Caco-2 (cell line): ENCODE data around the gene GALNTL6. TPM values are rescaled to one million over a fixed set of nuclear protein-coding genes. Genes with fewer than 3 reads are reported as not detected.

Experiments used
- BruUV-seq: library from RNA; stranded (reverse); fragments of 400-500 nt; replicated peaks from 2 replicates; lab custom pipeline; 2021; lab: Mats Ljungman, UMichigan
- CTCF ChIA-PET: fragments of 300-600 bp; sonication (Branson Sonifier 250); formaldehyde crosslinking; loops from one replicate; lab custom pipeline; 2022; ENCODE audit warnings: antibody characterized with exemption; lab: Charles Lee
- POLR2A ChIA-PET: fragments of 300-600 bp; sonication (Branson Sonifier 250); formaldehyde crosslinking; loops from one replicate; lab custom pipeline; 2022; ENCODE audit warnings: antibody characterized with exemption; lab: Charles Lee
- DNase-seq, 2 experiments: peaks; one replicate each; pipeline versions ENCODE4 v3.0.0 to v3.0.0-alpha.2; 2020 to 2022
- H3K27me3 ChIP-seq: replicated peaks from 2 replicates; pipeline ENCODE4 v1.6.0; 2011; ENCODE audit warnings: low read length; ENCODE audit not compliant: control insufficient read depth, insufficient read depth
- H3K36me3 ChIP-seq: 2 replicates; pipeline ENCODE4 v1.5.1; 2011; ENCODE audit warnings: low read length; ENCODE audit not compliant: control insufficient read depth, insufficient read depth
- H3K4me1 ChIP-seq: fragments of 250-450 bp; sonication (Bioruptor Pico); 2 replicates; pipeline ENCODE4 v1.5.1; 2020; ENCODE audit warnings: mild to moderate bottlenecking
- H3K4me3 ChIP-seq: 2 replicates; pipeline ENCODE4 v1.5.1; 2011; ENCODE audit warnings: low read depth, mild to moderate bottlenecking, control low read depth, low read length
- H3K9me3 ChIP-seq: fragments of 250-450 bp; sonication (Bioruptor Pico); 2 replicates; pipeline ENCODE4 v1.5.1; 2020; ENCODE audit warnings: mild to moderate bottlenecking, moderate library complexity
- H3K27ac Mint-ChIP-seq: one replicate; pipeline ENCODE4 v1.8.0; 2022; ENCODE audit warnings: mixed read lengths; ENCODE audit not compliant: unreplicated experiment
- H3K27me3 Mint-ChIP-seq: one replicate; pipeline ENCODE4 v1.8.0; 2022; ENCODE audit warnings: mixed read lengths; ENCODE audit not compliant: insufficient read depth, unreplicated experiment
- H3K36me3 Mint-ChIP-seq: one replicate; pipeline ENCODE4 v1.8.0; 2022; ENCODE audit warnings: mild to moderate bottlenecking, mixed read lengths; ENCODE audit not compliant: insufficient read depth, unreplicated experiment
- H3K4me1 Mint-ChIP-seq: one replicate; pipeline ENCODE4 v1.8.0; 2022; ENCODE audit warnings: low read depth, mixed read lengths; ENCODE audit not compliant: unreplicated experiment
- H3K4me3 Mint-ChIP-seq: one replicate; pipeline ENCODE4 v1.8.0; 2022; ENCODE audit warnings: mild to moderate bottlenecking, moderate library complexity, mixed read lengths; ENCODE audit not compliant: unreplicated experiment
- H3K9me3 Mint-ChIP-seq: one replicate; pipeline ENCODE4 v1.8.0; 2022; ENCODE audit warnings: mixed read lengths; ENCODE audit not compliant: unreplicated experiment
- CTCF ChIP-seq, 2 experiments: fragments of 200-600 bp in 1 of 2; IDR thresholded peaks; 1 replicate in 1 of 2; 2 replicates in 1 of 2; pipeline versions ENCODE4 v1.5.1 to v1.8.0; 2011 to 2022; ENCODE audit warnings: antibody characterized with exemption in 1 of 2, control low read depth in 1 of 2, inconsistent platforms in 1 of 2, low read depth in 1 of 2, low read length in 1 of 2, mild to moderate bottlenecking in 1 of 2, moderate library complexity in 1 of 2; ENCODE audit not compliant: insufficient read depth in 1 of 2, severe bottlenecking in 1 of 2, unreplicated experiment in 1 of 2
- intact Hi-C: fragments of 100-400 bp; cut with micrococcal nuclease; formaldehyde crosslinking; loops from one replicate; pipeline ENCODE4 v1.10.0; 2022; ENCODE audit not compliant: unreplicated experiment
- total RNA-seq: library from RNA; stranded (reverse); gene quantifications from 2 replicates; pipeline ENCODE4 v1.2.3, GENCODE V29; 2022

The GALNTL6 gene
- total RNA-seq, 1 experiment from 2014 or later = not detected

GRCh38 chr4:172393220-172393619 lies 580.0 kb downstream of the GALNTL6 start:
- no peaks in the 10 kb centered on the region for H3K9me3 Mint-ChIP-seq
- no peak for TF ChIP-seq CTCF (IDR thresholded peaks at IDR 0.05; ENCODE audit: insufficient read depth in 1 of 2, low read depth in 1 of 2, low read length in 1 of 2, severe bottlenecking in 1 of 2, unreplicated experiment in 1 of 2)
- DNase-seq = no peak
- H3K36me3 Mint-ChIP-seq = no peaks in the 10 kb centered on the region
- no peaks in the 10 kb centered on the region for H3K4me1 Mint-ChIP-seq
- Histone ChIP-seq H3K36me3 (no peaks in the 10 kb centered on the region), H3K9me3 (no peaks in the 10 kb centered on the region), H3K4me1 (no peaks in the 10 kb centered on the region), H3K27me3 (no peaks in the 10 kb centered on the region), H3K4me3 (no peak overlapping the region)
- no peaks in the 10 kb centered on the region for H3K27me3 Mint-ChIP-seq
- CTCF ChIA-PET = no interaction called here
- intact Hi-C loops = no loop called here
- POLR2A ChIA-PET = no interaction called here
- H3K4me3 Mint-ChIP-seq = no peak overlapping the region
- no TSS peak for BruUV-seq
- no peak overlapping the region for H3K27ac Mint-ChIP-seq

DNA sequence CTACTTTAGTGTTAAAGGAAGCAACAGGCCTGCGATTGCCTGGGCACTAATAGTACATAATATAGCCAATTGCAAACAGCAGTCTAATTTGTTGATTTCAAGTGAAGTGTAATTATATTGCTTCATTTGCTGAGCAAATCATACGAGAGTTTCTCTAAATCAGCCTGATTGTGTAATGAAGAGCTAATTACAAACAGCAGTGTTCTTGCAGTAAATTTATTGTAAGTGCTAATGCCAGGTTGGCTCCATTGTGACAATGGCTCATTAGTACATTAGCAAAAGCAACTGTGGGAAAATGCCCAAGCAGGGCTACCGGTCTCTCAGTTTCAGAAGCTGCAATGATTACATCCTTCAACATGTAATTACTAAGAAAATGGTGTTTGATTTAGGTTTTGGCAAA lies 591.5 kb downstream of the GALNTL6 start:
- CTCF ChIA-PET = no interaction called here
- Mint-ChIP-seq H3K4me1 (no peaks in the 10 kb centered on the region), H3K9me3 (no peaks in the 10 kb centered on the region), H3K4me3 (no peak overlapping the region), H3K36me3 (no peaks in the 10 kb centered on the region), H3K27ac (no peak overlapping the region), H3K27me3 (peaks cover 4% of the 10 kb centered on the region)
- H3K36me3 ChIP-seq = no peaks in the 10 kb centered on the region
- intact Hi-C loops = no loop called here
- H3K4me3 ChIP-seq = no peak overlapping the region
- no peaks in the 10 kb centered on the region for H3K4me1 ChIP-seq
- POLR2A ChIA-PET = no interaction called here
- no TSS peak for BruUV-seq
- no peak for TF ChIP-seq CTCF (IDR thresholded peaks at IDR 0.05; ENCODE audit: insufficient read depth in 1 of 2, low read depth in 1 of 2, low read length in 1 of 2, severe bottlenecking in 1 of 2, unreplicated experiment in 1 of 2)
- H3K9me3 ChIP-seq = no peaks in the 10 kb centered on the region
- DNase-seq = no peak
- no peaks in the 10 kb centered on the region for H3K27me3 ChIP-seq

GRCh38 chr4:172410363-172410762 lies 597.2 kb downstream of the GALNTL6 start:
- Histone ChIP-seq H3K4me3 (no peak overlapping the region), H3K36me3 (no peaks in the 10 kb centered on the region), H3K27me3 (no peaks in the 10 kb centered on the region), H3K4me1 (no peaks in the 10 kb centered on the region), H3K9me3 (no peaks in the 10 kb centered on the region)
- Mint-ChIP-seq H3K4me3 (no peak overlapping the region), H3K36me3 (no peaks in the 10 kb centered on the region), H3K9me3 (no peaks in the 10 kb centered on the region), H3K27ac (no peak overlapping the region), H3K27me3 (no peaks in the 10 kb centered on the region), H3K4me1 (no peaks in the 10 kb centered on the region)
- no TSS peak for BruUV-seq
- DNase-seq = no peak
- ChIA-PET POLR2A (no interaction called here), CTCF (no interaction called here)
- TF ChIP-seq CTCF (IDR thresholded peaks at IDR 0.05; ENCODE audit: insufficient read depth in 1 of 2, low read depth in 1 of 2, low read length in 1 of 2, severe bottlenecking in 1 of 2, unreplicated experiment in 1 of 2) = no peak
- intact Hi-C loops = loop anchor here (5.0 kb wide), 1 partner anchor 1678 kb away; no protein-coding TSS in a partner anchor
